ENCODE data around the gene USP6. TPM values are rescaled to one million over a fixed set of nuclear protein-coding genes. Genes with fewer than 3 reads are reported as not detected.

USP6 gene
- total and polyA plus RNA-seq, 2 of the 4 experiments (the other 2 are of a cell fraction): 0.02 TPM; not detected in 1

DNA sequence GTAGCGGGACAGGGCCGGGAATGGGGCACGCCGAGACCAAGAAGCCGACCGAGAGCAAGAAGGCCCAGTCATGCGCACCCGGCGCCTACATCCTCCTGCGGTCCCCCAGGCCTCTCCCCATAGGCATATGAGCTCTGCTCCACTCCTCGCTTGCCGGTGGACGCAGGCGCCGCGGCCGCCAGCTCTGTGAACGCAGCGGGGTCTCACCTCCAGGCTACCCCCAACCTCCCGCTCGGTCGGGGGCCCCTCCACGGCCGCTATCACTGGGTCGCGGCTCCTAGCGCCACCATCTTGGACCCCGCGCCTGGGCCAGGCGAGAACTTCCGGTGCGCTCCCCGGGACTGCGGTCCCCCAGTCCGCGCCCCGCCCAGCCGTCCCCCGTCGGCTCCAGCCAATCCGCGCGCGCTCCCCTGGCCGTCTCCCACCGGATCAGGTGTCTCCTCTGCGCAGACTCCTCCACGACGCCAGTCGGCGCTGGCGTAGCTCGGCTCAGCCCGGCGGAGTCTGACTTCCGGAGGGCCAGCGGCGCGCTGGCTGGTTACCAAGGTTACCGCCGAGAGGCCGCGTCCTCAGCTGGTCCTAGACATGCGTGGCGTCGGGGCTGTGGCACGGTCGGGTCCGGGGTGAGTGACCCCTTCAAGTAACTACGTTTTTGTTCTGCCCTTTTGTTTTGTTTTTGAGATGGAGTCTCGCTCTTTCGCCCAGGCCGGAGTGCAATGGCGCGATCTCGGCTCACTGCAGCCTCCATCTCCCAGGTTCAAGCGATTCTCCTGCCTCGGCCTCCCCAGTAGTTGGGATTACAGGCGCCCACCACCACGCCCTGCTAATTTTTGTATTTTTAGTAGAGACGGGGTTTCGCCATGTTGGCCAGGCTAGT is 75.9 kb downstream of the USP6 start, which contains the start of gene ZNF594 (continued):
- TF ChIP-seq, protein P1, sequence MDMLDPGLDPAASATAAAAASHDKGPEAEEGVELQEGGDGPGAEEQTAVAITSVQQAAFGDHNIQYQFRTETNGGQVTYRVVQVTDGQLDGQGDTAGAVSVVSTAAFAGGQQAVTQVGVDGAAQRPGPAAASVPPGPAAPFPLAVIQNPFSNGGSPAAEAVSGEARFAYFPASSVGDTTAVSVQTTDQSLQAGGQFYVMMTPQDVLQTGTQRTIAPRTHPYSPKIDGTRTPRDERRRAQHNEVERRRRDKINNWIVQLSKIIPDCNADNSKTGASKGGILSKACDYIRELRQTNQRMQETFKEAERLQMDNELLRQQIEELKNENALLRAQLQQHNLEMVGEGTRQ (IDR thresholded peaks at IDR 0.05; ENCODE audit: low read depth, low read length): peak; percentile 44; the same call in 1 of the 2 replicates
- TF ChIP-seq POLR2A (IDR thresholded peaks at IDR 0.05; ENCODE audit: low read depth, low read length): peak; percentile 87

DNA sequence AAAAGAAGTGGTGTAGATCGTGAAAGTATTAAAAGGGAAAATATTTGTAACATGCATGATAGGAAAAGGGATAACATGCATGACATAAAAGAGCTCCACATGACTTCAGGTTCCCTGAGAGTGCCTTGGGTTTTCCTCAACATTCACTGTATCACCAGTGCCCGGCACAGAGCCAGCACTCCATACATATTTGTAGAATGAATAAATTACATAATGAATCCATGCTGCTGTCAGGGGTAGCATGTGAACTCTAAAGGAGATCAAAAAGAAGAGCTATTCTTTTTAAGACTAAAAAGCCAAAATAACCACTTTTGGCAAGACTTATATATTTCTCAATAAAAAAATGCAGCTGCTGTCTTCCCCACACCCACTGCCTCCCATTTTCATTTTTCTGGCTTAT is 78.5 kb downstream of the USP6 start:
- peaks cover 11% of the 10 kb centered on the region for H3K9me3 ChIP-seq (ENCODE audit: control insufficient read depth, insufficient read depth, low read length)
- in situ Hi-C loops (cut with MboI; ENCODE audit: low sequenced_read_pairs) (no loop called here), dilution Hi-C loops (cut with HindIII; ENCODE audit: low sequenced_read_pairs, unreplicated experiment) (no loop called here), intact Hi-C loops (cut with micrococcal nuclease) (no loop called here)
- no peak for TF ChIP-seq RFX5 (IDR thresholded peaks at IDR 0.05; ENCODE audit: low read depth, low read length)
- TF ChIP-seq FOS (IDR thresholded peaks at IDR 0.05; ENCODE audit: low read depth, low read length): no peak
- TF ChIP-seq MXI1 (IDR thresholded peaks at IDR 0.05; ENCODE audit: borderline replicate concordance, low read depth, low read length): no peak
- no peak for TF ChIP-seq SMC3 (IDR thresholded peaks at IDR 0.05; ENCODE audit: low read depth, low read length)
- TF ChIP-seq POLR2A (IDR thresholded peaks at IDR 0.05; ENCODE audit: low read depth, low read length): no peak
- no peak for TF ChIP-seq CHD1 (IDR thresholded peaks at IDR 0.05; ENCODE audit: low read depth, low read length)
- TF ChIP-seq, protein P2, sequence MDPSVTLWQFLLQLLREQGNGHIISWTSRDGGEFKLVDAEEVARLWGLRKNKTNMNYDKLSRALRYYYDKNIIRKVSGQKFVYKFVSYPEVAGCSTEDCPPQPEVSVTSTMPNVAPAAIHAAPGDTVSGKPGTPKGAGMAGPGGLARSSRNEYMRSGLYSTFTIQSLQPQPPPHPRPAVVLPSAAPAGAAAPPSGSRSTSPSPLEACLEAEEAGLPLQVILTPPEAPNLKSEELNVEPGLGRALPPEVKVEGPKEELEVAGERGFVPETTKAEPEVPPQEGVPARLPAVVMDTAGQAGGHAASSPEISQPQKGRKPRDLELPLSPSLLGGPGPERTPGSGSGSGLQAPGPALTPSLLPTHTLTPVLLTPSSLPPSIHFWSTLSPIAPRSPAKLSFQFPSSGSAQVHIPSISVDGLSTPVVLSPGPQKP (IDR thresholded peaks at IDR 0.05; ENCODE audit: borderline replicate concordance, low read depth, low read length): no peak
- TF ChIP-seq RCOR1 (IDR thresholded peaks at IDR 0.05; ENCODE audit: insufficient replicate concordance, low read length): no peak
- TF ChIP-seq, protein P3, sequence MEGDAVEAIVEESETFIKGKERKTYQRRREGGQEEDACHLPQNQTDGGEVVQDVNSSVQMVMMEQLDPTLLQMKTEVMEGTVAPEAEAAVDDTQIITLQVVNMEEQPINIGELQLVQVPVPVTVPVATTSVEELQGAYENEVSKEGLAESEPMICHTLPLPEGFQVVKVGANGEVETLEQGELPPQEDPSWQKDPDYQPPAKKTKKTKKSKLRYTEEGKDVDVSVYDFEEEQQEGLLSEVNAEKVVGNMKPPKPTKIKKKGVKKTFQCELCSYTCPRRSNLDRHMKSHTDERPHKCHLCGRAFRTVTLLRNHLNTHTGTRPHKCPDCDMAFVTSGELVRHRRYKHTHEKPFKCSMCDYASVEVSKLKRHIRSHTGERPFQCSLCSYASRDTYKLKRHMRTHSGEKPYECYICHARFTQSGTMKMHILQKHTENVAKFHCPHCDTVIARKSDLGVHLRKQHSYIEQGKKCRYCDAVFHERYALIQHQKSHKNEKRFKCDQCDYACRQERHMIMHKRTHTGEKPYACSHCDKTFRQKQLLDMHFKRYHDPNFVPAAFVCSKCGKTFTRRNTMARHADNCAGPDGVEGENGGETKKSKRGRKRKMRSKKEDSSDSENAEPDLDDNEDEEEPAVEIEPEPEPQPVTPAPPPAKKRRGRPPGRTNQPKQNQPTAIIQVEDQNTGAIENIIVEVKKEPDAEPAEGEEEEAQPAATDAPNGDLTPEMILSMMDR (conservative IDR thresholded peaks at IDR 0.05; ENCODE audit: low read depth, low read length): no peak
- TF ChIP-seq RAD21 (IDR thresholded peaks at IDR 0.05; ENCODE audit: low read length): no peak
- no peak overlapping the region for H3K23ac ChIP-seq (ENCODE audit: low read depth, low read length)
- BruUV-seq (replicated peaks): no TSS peak
- H3K9ac ChIP-seq (ENCODE audit: low read depth, low read length): no peak overlapping the region
- H2AK9ac ChIP-seq (replicated peaks; ENCODE audit: low read depth, low read length, poor library complexity): no peak overlapping the region
- H3K56ac ChIP-seq (ENCODE audit: extremely low read depth, insufficient read depth, low read length): no peak overlapping the region
- H3K4me2 ChIP-seq (ENCODE audit: low read depth, low read length): no peak overlapping the region
- H2BK15ac ChIP-seq (ENCODE audit: low read depth, low read length): no peak overlapping the region
- no peak overlapping the region for H4K5ac ChIP-seq (ENCODE audit: low read depth, low read length)
- H2BK20ac ChIP-seq (ENCODE audit: low read depth, low read length): no peak overlapping the region
- no peak overlapping the region for H4K91ac ChIP-seq (ENCODE audit: insufficient read depth, low read depth, low read length)
- no peak overlapping the region for H3K4me3 ChIP-seq (ENCODE audit: insufficient read depth, low read depth, low read length)
- no peaks in the 10 kb centered on the region for H4K20me1 ChIP-seq (ENCODE audit: insufficient read depth, low read length)
- POLR2A ChIA-PET (ENCODE audit: unreplicated experiment): no interaction called here
- WGBS, 2 experiments (ENCODE audit: extremely low coverage in 2 of 2, insufficient read length in 1 of 2): 100% methylated on average over 1 of the region's 2 CpGs; no CpG with 5 or more reads in 1 of the 2 experiments
- no peak overlapping the region for H2BK5ac ChIP-seq (ENCODE audit: low read depth, low read length, poor library complexity, severe bottlenecking)
- H3K27ac ChIP-seq (ENCODE audit: insufficient read depth, low read length): no peak overlapping the region
- H3K36me3 ChIP-seq (ENCODE audit: control insufficient read depth, insufficient read depth, low read length): peaks cover 3% of the 10 kb centered on the region
- no peak overlapping the region for H3K14ac ChIP-seq (replicated peaks; ENCODE audit: low read depth, low read length)
- H2AK5ac ChIP-seq (ENCODE audit: low read depth, low read length): no peak overlapping the region
- H2AFZ ChIP-seq (replicated peaks; ENCODE audit: low read length, poor library complexity): no peak overlapping the region
- H3K79me1 ChIP-seq (ENCODE audit: low read depth in 1 of 2, low read length in 2 of 2): peaks cover 20 to 21% of the 10 kb centered on the region in 2 experiments
- no peaks in the 10 kb centered on the region for H3K27me3 ChIP-seq (ENCODE audit: control insufficient read depth, insufficient read depth, low read length)
- CTCF ChIA-PET: interaction anchor here (0.6 to 0.7 kb wide), 2 partner anchors 43 to 404 kb away, joined by 3 to 4 read pairs; no protein-coding TSS in a partner anchor
- H4K8ac ChIP-seq (ENCODE audit: low read depth in 2 of 2, low read length in 2 of 2): no peak overlapping the region
- 0 out of 2 replicates have a peak, but pooled peaks cover 2% of the 10 kb centered on the region for H3K4me1 ChIP-seq (ENCODE audit: control insufficient read depth, insufficient read depth, low read length)
- H3K4ac ChIP-seq (ENCODE audit: low read depth, low read length): no peak overlapping the region
- peaks cover 5% of the 10 kb centered on the region for H3K9me1 ChIP-seq (ENCODE audit: insufficient read depth, low read length)
- H2BK120ac ChIP-seq (ENCODE audit: low read depth, low read length): no peak overlapping the region
- ATAC-seq (ENCODE audit: low read depth) (no peak), DNase-seq (no peak)
- H3K18ac ChIP-seq (ENCODE audit: low read depth, low read length): no peak overlapping the region

Data from IMR-90 (cell line).